GM18858 (cell line): ENCODE results near the gene POU1F1.
"Not testable (repeated sequence)": the region's sequence is repeated elsewhere in the genome, so short reads cannot be mapped to it uniquely, and the experiment has no call there.

ENCODE experiments used
- ATAC-seq: cut with Tn5 transposase; IDR thresholded peaks from one replicate; pipeline ENCODE4 v1.9.1; 2021; ENCODE audit not compliant: unreplicated experiment

Gene POU1F1

GRCh38 chr3:87276484-87276883 lies at the start of gene POU1F1:
TSS of gene POU1F1 (minus strand) at chr3:87276584. CDS start at chr3:87276462, 122 bp downstream.
- no peak for ATAC-seq

GRCh38 chr3:87324609-87325008 lies 48.2 kb upstream of the POU1F1 start:
- ATAC-seq: no peak

- no peak for ATAC-seq
Measured at GRCh38 chr3:87320756-87321626, 44.6 kb upstream of the POU1F1 start.

- ATAC-seq: no peak
Measured at GRCh38 chr3:87318617-87319021, 42.2 kb upstream of the POU1F1 start.

GRCh38 chr3:87317779-87318178 lies 41.4 kb upstream of the POU1F1 start:
- no peak for ATAC-seq

GRCh38 chr3:87313641-87314040 lies 37.3 kb upstream of the POU1F1 start:
- ATAC-seq: no peak

- no peak for ATAC-seq
Measured at GRCh38 chr3:87311309-87311708, 34.9 kb upstream of the POU1F1 start.

- ATAC-seq: no peak
Measured at GRCh38 chr3:87309601-87310000, 33.2 kb upstream of the POU1F1 start.

- no peak for ATAC-seq
Measured at GRCh38 chr3:87307805-87308204, 31.4 kb upstream of the POU1F1 start.

GRCh38 chr3:87305517-87305916 lies 29.1 kb upstream of the POU1F1 start:
- no peak for ATAC-seq

- not testable (repeated sequence) for ATAC-seq
Measured at GRCh38 chr3:87305031-87305430, 28.6 kb upstream of the POU1F1 start.

GRCh38 chr3:87298111-87298718 lies 21.8 kb upstream of the POU1F1 start:
- peak; percentile 83 for ATAC-seq

GRCh38 chr3:87288446-87288845 lies 12.1 kb upstream of the POU1F1 start:
- ATAC-seq: no peak

- ATAC-seq: peak; percentile 70
Measured at GRCh38 chr3:87287011-87287410, 10.6 kb upstream of the POU1F1 start.

- peak; percentile 89 for ATAC-seq
Measured at GRCh38 chr3:87272718-87273341, 3.6 kb downstream of the POU1F1 start.

GRCh38 chr3:87270908-87271700 lies 5.3 kb downstream of the POU1F1 start:
- ATAC-seq: no peak

- no peak for ATAC-seq
Measured at GRCh38 chr3:87269723-87270122, 6.7 kb downstream of the POU1F1 start.

GRCh38 chr3:87268646-87269211 lies 7.7 kb downstream of the POU1F1 start:
- ATAC-seq: no peak

GRCh38 chr3:87267953-87268645 lies 8.3 kb downstream of the POU1F1 start:
- no peak for ATAC-seq

GRCh38 chr3:87261925-87262324 lies 14.5 kb downstream of the POU1F1 start:
- ATAC-seq: no peak
